AG04450 (cell line): ENCODE data around the gene LEO1. TPM values are rescaled to one million over a fixed set of nuclear protein-coding genes. Genes with fewer than 3 reads are reported as not detected.

ENCODE experiments used
- CTCF ChIA-PET: fragments of 300-600, 350-600 bp; formaldehyde crosslinking; extraction: SDS; loops from one replicate; lab custom pipeline; 2022; ENCODE audit warnings: antibody characterized with exemption, inconsistent platforms; lab: Charles Lee
- POLR2A ChIA-PET: fragments of 350-600 bp; formaldehyde crosslinking; extraction: SDS; loops from one replicate; lab custom pipeline; 2021; ENCODE audit warnings: antibody characterized with exemption, inconsistent platforms; lab: Yijun Ruan, JAX
- DNase-seq: peaks from one replicate; pipeline ENCODE4 v3.0.0-alpha.2; 2011; ENCODE audit warnings: low read depth, low spot score
- H3K27ac ChIP-seq: one replicate; pipeline ENCODE4 v1.5.1; 2012; ENCODE audit warnings: low read depth, low read length, control low read depth
- H3K27me3 ChIP-seq: one replicate; pipeline ENCODE4 v1.6.0; 2012; ENCODE audit warnings: low read length; ENCODE audit not compliant: control insufficient read depth, insufficient read depth
- H3K4me3 ChIP-seq: 2 replicates; pipeline ENCODE4 v1.5.1; 2011; ENCODE audit warnings: mild to moderate bottlenecking, low read depth, low read length, control low read depth
- H3K9me3 ChIP-seq: 2 replicates; pipeline ENCODE4 v1.5.1; 2012; ENCODE audit warnings: low read length; ENCODE audit not compliant: control insufficient read depth, insufficient read depth
- CTCF ChIP-seq: IDR thresholded peaks from 2 replicates; pipeline ENCODE4 v1.5.1; 2011; ENCODE audit warnings: low read depth, low read length, control low read depth, inconsistent platforms
- polyA plus RNA-seq: library from polyadenylated mRNA; depleted of rRNA; stranded (reverse); fragments of >200 nt; gene quantifications from 2 replicates; pipeline ENCODE4 v1.2.3, GENCODE V29; 2011

LEO1 gene
- polyA plus RNA-seq, 1 experiment, result 8.0 TPM

GRCh38 chr15:51982013-51982769, 10.6 kb upstream of the LEO1 start:
- Histone ChIP-seq H3K9me3 (no peaks in the 10 kb centered on the region), H3K27ac (no peak overlapping the region), H3K4me3 (no peak overlapping the region), H3K27me3 (no peaks in the 10 kb centered on the region)
- CTCF ChIA-PET, result interaction anchor here (0.7 to 2.9 kb wide), 7 partner anchors 12 to 754 kb away, joined by 3 to 13 read pairs (median 5); no protein-coding TSS in a partner anchor
- TF ChIP-seq CTCF, result peak; percentile 72
- POLR2A ChIA-PET, result interaction anchor here (0.6 kb wide), 1 partner anchor 11 kb away, joined by 4 read pairs; the partner anchor contains the start of gene LEO1
- peak; percentile 54 for DNase-seq

- H3K27ac ChIP-seq, result no peak overlapping the region
- ChIA-PET POLR2A (no interaction called here), CTCF (interaction anchor here (0.6 kb wide), 1 partner anchor 255 kb away, joined by 5 read pairs; no protein-coding TSS in a partner anchor)
- DNase-seq, result no peak
- H3K4me3 ChIP-seq, result no peak overlapping the region
- no peak for TF ChIP-seq CTCF
- H3K27me3 ChIP-seq, result no peaks in the 10 kb centered on the region
- H3K9me3 ChIP-seq, result no peaks in the 10 kb centered on the region; the same call in 1 of the 2 replicates
Measured at GRCh38 chr15:51973775-51974174, 2.2 kb upstream of the LEO1 start.

GRCh38 chr15:51973220-51973619, 1.6 kb upstream of the LEO1 start:
- CTCF ChIA-PET, result interaction anchor here (1.5 to 3.4 kb wide), 2 partner anchors 104 to 235 kb away, joined by 4 to 16 read pairs; no protein-coding TSS in a partner anchor
- DNase-seq, result no peak

DNA sequence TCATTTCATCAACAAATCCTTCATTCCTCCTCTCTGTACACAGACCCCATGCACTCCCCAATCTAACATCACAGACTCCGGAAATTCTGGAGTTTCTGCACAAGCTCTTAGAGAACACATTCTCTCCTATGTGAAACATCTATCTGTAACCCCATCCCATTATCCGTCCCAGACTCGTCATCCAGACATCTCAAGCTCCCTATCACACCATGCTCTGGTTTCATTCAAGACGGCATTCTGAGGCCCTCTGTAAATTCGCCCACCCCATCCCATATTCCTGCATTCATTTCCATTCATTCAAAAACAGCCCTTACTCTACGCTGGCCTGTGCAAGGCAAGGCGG, 575 bp downstream of the LEO1 start:
- CTCF ChIA-PET, result interaction anchor here (0.7 to 3.4 kb wide), 7 partner anchors 83 to 259 kb away, joined by 3 to 16 read pairs (median 4); no protein-coding TSS in a partner anchor
- Histone ChIP-seq H3K27ac (peak overlapping the region; percentile 87), H3K9me3 (peaks cover 13% of the 10 kb centered on the region), H3K4me3 (peak overlapping the region; percentile 96), H3K27me3 (no peaks in the 10 kb centered on the region)
- DNase-seq, result no peak
- POLR2A ChIA-PET, result interaction anchor here (0.5 to 1.2 kb wide), 5 partner anchors 9 to 108 kb away, joined by 3 to 5 read pairs (median 4); no protein-coding TSS in a partner anchor
- no peak for TF ChIP-seq CTCF

More at GRCh38 chr15:51973220-51973619, 1.6 kb upstream of the LEO1 start:
- H3K4me3 ChIP-seq, result no peak overlapping the region
- POLR2A ChIA-PET, result no interaction called here
- TF ChIP-seq CTCF, result no peak
- peaks cover 3% of the 10 kb centered on the region; the same call in 1 of the 2 replicates for H3K9me3 ChIP-seq
- no peaks in the 10 kb centered on the region for H3K27me3 ChIP-seq
- H3K27ac ChIP-seq, result no peak overlapping the region
